Uterus (tissue), 4 donors: Measurements from ENCODE around the gene PDYN. TPM values are rescaled to one million over a fixed set of nuclear protein-coding genes. Genes with fewer than 3 reads are reported as not detected.

Experiments
- DNase-seq, 2 donors: peaks; one replicate each; pipeline ENCODE4 v3.0.0-alpha.2; 2019 to 2020
- H3K27ac ChIP-seq, 2 donors: fragments of 200-600 bp; sonication (generic); 1 replicate in 1 of 2; 2 replicates in 1 of 2; pipeline ENCODE4 v1.5.1; 2016 to 2018
- H3K27me3 ChIP-seq, 2 donors: fragments of 200-600 bp; sonication (generic); one replicate each; pipeline ENCODE4 v1.5.1; 2018 to 2019; ENCODE audit warnings: control low read depth in 1 of 2
- H3K36me3 ChIP-seq, 2 donors: fragments of 200-600 bp; sonication (generic); one replicate each; pipeline ENCODE4 v1.5.1; 2019; ENCODE audit warnings: control low read depth in 1 of 2
- H3K4me1 ChIP-seq, 2 donors: fragments of 200-600 bp; sonication (generic); one replicate each; pipeline ENCODE4 v1.5.1; 2018 to 2019; ENCODE audit warnings: control low read depth in 1 of 2
- H3K4me3 ChIP-seq, 2 donors: fragments of 200-600 bp; sonication (generic); 1 replicate in 1 of 2; 2 replicates in 1 of 2; pipeline ENCODE4 v1.5.1; 2018 to 2019; ENCODE audit warnings: mild to moderate bottlenecking in 1 of 2
- H3K9me3 ChIP-seq, 2 donors: fragments of 200-600 bp; sonication (generic); one replicate each; pipeline ENCODE4 v1.5.1; 2019; ENCODE audit warnings: control low read depth in 1 of 2
- CTCF ChIP-seq, 4 experiments: fragments of 200-600 bp in 2 of 4; fragments of 450-650 bp in 2 of 4; sonication (generic) in 2 of 4; IDR thresholded peaks; one replicate each; pipeline ENCODE4 v1.5.1; 2016 to 2019; ENCODE audit warnings: antibody characterized with exemption in 4 of 4, mild to moderate bottlenecking in 2 of 4, moderate library complexity in 1 of 4
- POLR2A ChIP-seq, 2 donors: fragments of 450-650 bp; IDR thresholded peaks; one replicate each; pipeline ENCODE4 v1.6.1; 2016; ENCODE audit warnings: antibody characterized with exemption in 2 of 2, mild to moderate bottlenecking in 1 of 2, moderate library complexity in 1 of 2
- intact Hi-C: fragments of 100-400 bp; cut with DNase I; formaldehyde crosslinking; loops from one replicate; pipeline ENCODE4 v1.15.1; 2023; ENCODE audit warnings: low total_unique reads
- total RNA-seq, 4 donors: library from RNA; depleted of rRNA in 3 of 4; stranded (reverse); fragments of >200 nt in 3 of 4; gene quantifications; one replicate each; pipeline versions ENCODE4 v1.1.0 to v1.2.4, GENCODE V29; 2014 to 2023
- donor health status: DM: yes; HTN: yes; CAD: no.

PDYN gene
- total RNA-seq, 4 donors from 2014 or later, result not detected

GRCh38 chr20:1968964-1969363, 24.9 kb downstream of the PDYN start:
- TF ChIP-seq CTCF (IDR thresholded peaks at IDR 0.05) (no peak), POLR2A (IDR thresholded peaks at IDR 0.05) (no peak)
- Histone ChIP-seq H3K36me3 (no peaks in the 10 kb centered on the region), H3K4me1 (no peaks in the 10 kb centered on the region), H3K27me3 (no peaks in the 10 kb centered on the region), H3K27ac (no peak overlapping the region), H3K4me3 (no peak overlapping the region), H3K9me3 (no peaks in the 10 kb centered on the region)
- no peak for DNase-seq
- intact Hi-C loops, result loop anchor here (5.0 kb wide), 1 partner anchor 203 kb away; no protein-coding TSS in a partner anchor

- Histone ChIP-seq H3K36me3 (no peaks in the 10 kb centered on the region), H3K9me3 (no peaks in the 10 kb centered on the region), H3K27me3 (no peaks in the 10 kb centered on the region), H3K4me1 (no peaks in the 10 kb centered on the region), H3K4me3 (no peak overlapping the region), H3K27ac (no peak overlapping the region)
- intact Hi-C loops, result loop anchor here (5.0 kb wide), 1 partner anchor 207 kb away; no protein-coding TSS in a partner anchor
- peak; percentile 67 to 73 for DNase-seq
- no peak for TF ChIP-seq POLR2A (IDR thresholded peaks at IDR 0.05)
- peak; percentile 78 to 92 (median 84) for TF ChIP-seq CTCF (IDR thresholded peaks at IDR 0.05)
Measured at GRCh38 chr20:1965520-1966351, 28.1 kb downstream of the PDYN start.

- H3K4me3 ChIP-seq, result no peak overlapping the region
- TF ChIP-seq POLR2A (IDR thresholded peaks at IDR 0.05) (no peak), CTCF (IDR thresholded peaks at IDR 0.05) (no peak)
- no peaks in the 10 kb centered on the region for H3K9me3 ChIP-seq
- intact Hi-C loops, result loop anchor here (5.0 kb wide), 1 partner anchor 207 kb away; no protein-coding TSS in a partner anchor
- no peak for DNase-seq
- no peaks in the 10 kb centered on the region for H3K27me3 ChIP-seq
- H3K36me3 ChIP-seq, result no peaks in the 10 kb centered on the region
- H3K27ac ChIP-seq, result no peak overlapping the region
- no peaks in the 10 kb centered on the region for H3K4me1 ChIP-seq
Measured at GRCh38 chr20:1964659-1965405, 29.0 kb downstream of the PDYN start.

- no peaks in the 10 kb centered on the region for H3K9me3 ChIP-seq
- no peak overlapping the region for H3K4me3 ChIP-seq
- no peak for DNase-seq
- H3K27ac ChIP-seq, result no peak overlapping the region
- H3K36me3 ChIP-seq, result no peaks in the 10 kb centered on the region
- intact Hi-C loops, result no loop called here
- TF ChIP-seq CTCF (IDR thresholded peaks at IDR 0.05), result no peak
- TF ChIP-seq POLR2A (IDR thresholded peaks at IDR 0.05), result no peak
- H3K27me3 ChIP-seq, result no peaks in the 10 kb centered on the region
- H3K4me1 ChIP-seq, result no peaks in the 10 kb centered on the region
Measured at GRCh38 chr20:1964061-1964460, 29.8 kb downstream of the PDYN start.

GRCh38 chr20:1961374-1961773, 32.5 kb downstream of the PDYN start:
- Histone ChIP-seq H3K9me3 (no peaks in the 10 kb centered on the region), H3K4me3 (no peak overlapping the region), H3K27me3 (no peaks in the 10 kb centered on the region), H3K4me1 (no peaks in the 10 kb centered on the region), H3K36me3 (no peaks in the 10 kb centered on the region), H3K27ac (no peak overlapping the region)
- no peak for DNase-seq
- no peak for TF ChIP-seq CTCF (IDR thresholded peaks at IDR 0.05)
- no peak for TF ChIP-seq POLR2A (IDR thresholded peaks at IDR 0.05)
- intact Hi-C loops, result no loop called here
